Breast epithelium (tissue), 4 donors: ENCODE results near the gene TIAM2. TPM values are rescaled to one million over a fixed set of nuclear protein-coding genes. Genes with fewer than 3 reads are reported as not detected.

Experiments used
- DNase-seq, 2 donors: peaks; one replicate each; pipeline ENCODE4 v3.0.0-alpha.2; 2019; ENCODE audit warnings: low spot score in 2 of 2
- H3K27ac ChIP-seq, 2 donors: fragments of 200-600 bp; sonication (generic) in 1 of 2; one replicate each; pipeline ENCODE4 v1.5.1; 2016 to 2019; ENCODE audit warnings: mild to moderate bottlenecking in 1 of 2
- H3K27me3 ChIP-seq, 2 donors: fragments of 200-600 bp; sonication (generic) in 1 of 2; one replicate each; pipeline versions ENCODE4 v1.5.1 to v1.6.0; 2017 to 2019; ENCODE audit warnings: control low read depth in 1 of 2, mild to moderate bottlenecking in 1 of 2
- H3K36me3 ChIP-seq: fragments of 200-600 bp; one replicate; pipeline ENCODE4 v1.5.1; 2019
- H3K4me1 ChIP-seq, 2 donors: fragments of 200-600 bp; sonication (generic); one replicate each; pipeline ENCODE4 v1.5.1; 2016 to 2019; ENCODE audit warnings: control low read depth in 1 of 2
- H3K4me3 ChIP-seq, 3 donors: fragments of 200-600 bp; sonication (generic); 1 replicate in 2 of 3; 2 replicates in 1 of 3; pipeline ENCODE4 v1.5.1; 2016 to 2019; ENCODE audit warnings: mild to moderate bottlenecking in 3 of 3, moderate library complexity in 2 of 3
- H3K9me3 ChIP-seq, 2 donors: fragments of 200-600 bp; sonication (generic) in 1 of 2; one replicate each; pipeline ENCODE4 v1.5.1; 2016 to 2019; ENCODE audit warnings: control low read depth in 1 of 2
- CTCF ChIP-seq, 3 donors: fragments of 450-650 bp; IDR thresholded peaks; one replicate each; pipeline ENCODE4 v1.5.1; 2016 to 2017; ENCODE audit warnings: antibody characterized with exemption in 3 of 3, mild to moderate bottlenecking in 3 of 3, moderate library complexity in 3 of 3
- POLR2A ChIP-seq: fragments of 450-650 bp; IDR thresholded peaks from one replicate; pipeline ENCODE4 v1.6.1; 2016; ENCODE audit warnings: antibody characterized with exemption, mild to moderate bottlenecking, moderate library complexity
- POLR2AphosphoS5 ChIP-seq, 3 donors: sonication (generic); formaldehyde crosslinking; IDR thresholded peaks; one replicate each; pipeline ENCODE4 v1.6.1; 2017; ENCODE audit warnings: antibody characterized with exemption in 3 of 3
- intact Hi-C: fragments of 100-400 bp; cut with DNase I; formaldehyde crosslinking; loops from one replicate; pipeline ENCODE4 v1.15.1; 2023; ENCODE audit warnings: low total_unique reads
- total RNA-seq, 3 donors: library from RNA; depleted of rRNA; stranded (reverse); fragments of >200 nt; gene quantifications; one replicate each; pipeline ENCODE4 v1.1.0, GENCODE V29; 2016

TIAM2 gene
- total RNA-seq, 3 donors from 2014 or later: 5.8 to 32.3 (median 12.8) TPM

- no peak overlapping the region for H3K27ac ChIP-seq
- H3K9me3 ChIP-seq: no peaks in the 10 kb centered on the region
- no peak for TF ChIP-seq POLR2AphosphoS5 (IDR thresholded peaks at IDR 0.05)
- no peaks in the 10 kb centered on the region for H3K4me1 ChIP-seq
- no peak overlapping the region for H3K4me3 ChIP-seq
- H3K36me3 ChIP-seq: no peaks in the 10 kb centered on the region
- intact Hi-C loops: no loop called here
- no peak for DNase-seq
- H3K27me3 ChIP-seq: no peaks in the 10 kb centered on the region
These were observed 89.5 kb downstream of the TIAM2 start for GRCh38 chr6:155084431-155085123.

GRCh38 chr6:155085582-155086257, 90.6 kb downstream of the TIAM2 start:
- Histone ChIP-seq H3K36me3 (no peaks in the 10 kb centered on the region), H3K4me1 (no peaks in the 10 kb centered on the region), H3K27me3 (no peaks in the 10 kb centered on the region), H3K9me3 (no peaks in the 10 kb centered on the region), H3K4me3 (no peak overlapping the region), H3K27ac (no peak overlapping the region)
- no peak for DNase-seq
- TF ChIP-seq POLR2A: no peak
- no peak for TF ChIP-seq POLR2AphosphoS5 (IDR thresholded peaks at IDR 0.05)
- no peak for TF ChIP-seq CTCF (IDR thresholded peaks at IDR 0.05)
- intact Hi-C loops: no loop called here

DNA sequence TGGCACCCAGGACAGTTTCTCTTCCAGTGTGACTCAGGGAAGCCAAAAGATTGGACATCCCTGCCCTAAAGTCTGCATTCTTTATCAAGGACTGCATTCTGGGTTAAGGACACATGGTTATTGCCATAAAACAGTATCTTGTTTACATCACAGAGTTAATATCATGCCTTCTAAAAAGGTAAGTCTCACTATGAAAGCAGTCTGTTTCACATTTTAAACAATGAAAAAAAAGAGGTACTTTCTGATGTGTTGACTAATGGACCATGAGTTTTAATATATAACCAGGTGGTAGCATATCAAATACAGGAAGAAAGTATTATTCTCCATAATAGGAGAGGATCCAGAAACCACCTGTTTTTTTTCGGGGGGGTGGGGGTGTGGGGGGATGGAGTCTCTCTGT, 93.7 kb downstream of the TIAM2 start:
- Histone ChIP-seq H3K4me1 (no peaks in the 10 kb centered on the region), H3K27ac (no peak overlapping the region), H3K9me3 (no peaks in the 10 kb centered on the region), H3K27me3 (no peaks in the 10 kb centered on the region), H3K36me3 (no peaks in the 10 kb centered on the region), H3K4me3 (no peak overlapping the region)
- TF ChIP-seq POLR2AphosphoS5 (IDR thresholded peaks at IDR 0.05) (no peak), CTCF (IDR thresholded peaks at IDR 0.05) (no peak), POLR2A (no peak)
- intact Hi-C loops: no loop called here
- no peak for DNase-seq

DNA sequence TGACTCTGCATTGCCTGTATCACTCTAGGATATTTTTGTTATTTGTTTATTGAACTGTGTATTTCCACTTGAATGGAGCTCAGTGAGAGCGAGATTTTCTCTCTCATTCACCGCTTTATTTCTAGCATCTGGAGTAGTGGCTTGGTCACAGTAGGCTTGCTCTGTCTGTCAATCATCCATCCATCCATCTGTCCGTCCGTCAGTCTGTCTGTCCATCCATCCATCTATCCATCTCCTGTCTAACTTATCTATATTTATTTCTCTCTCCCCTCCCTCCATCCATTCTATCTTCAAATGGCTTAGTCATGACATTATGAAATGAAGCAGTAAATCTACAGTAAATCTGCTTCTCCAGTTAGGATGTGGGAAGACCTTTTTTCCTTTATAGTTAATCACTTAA, 94.6 kb downstream of the TIAM2 start:
- H3K27ac ChIP-seq: no peak overlapping the region
- H3K36me3 ChIP-seq: no peaks in the 10 kb centered on the region
- H3K4me3 ChIP-seq: no peak overlapping the region
- no peak for DNase-seq
- H3K4me1 ChIP-seq: no peaks in the 10 kb centered on the region
- H3K9me3 ChIP-seq: no peaks in the 10 kb centered on the region
- no peaks in the 10 kb centered on the region for H3K27me3 ChIP-seq
- no peak for TF ChIP-seq POLR2AphosphoS5 (IDR thresholded peaks at IDR 0.05)
- TF ChIP-seq CTCF (IDR thresholded peaks at IDR 0.05): no peak
- intact Hi-C loops: no loop called here

DNA sequence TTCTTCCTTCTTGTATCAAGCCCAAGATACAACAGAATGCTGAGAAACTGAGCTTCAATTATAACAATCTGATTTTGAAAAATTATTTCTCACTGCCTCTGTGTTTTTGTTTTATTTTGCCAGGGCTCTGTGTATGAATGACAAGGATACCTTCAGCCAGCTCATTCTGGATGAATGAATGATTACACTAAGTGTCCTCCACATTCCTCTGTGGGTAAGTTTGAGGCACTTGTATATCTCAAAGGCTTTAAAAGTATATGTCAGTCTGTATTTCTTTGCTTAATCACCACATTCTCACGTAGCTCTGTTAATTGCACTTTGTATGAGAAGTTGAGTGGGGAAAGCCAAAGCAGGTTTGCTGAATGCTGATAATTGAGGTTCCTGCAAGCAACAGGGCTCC, 95.1 kb downstream of the TIAM2 start:
- DNase-seq: no peak
- Histone ChIP-seq H3K9me3 (no peaks in the 10 kb centered on the region), H3K36me3 (no peaks in the 10 kb centered on the region), H3K4me1 (no peaks in the 10 kb centered on the region), H3K4me3 (no peak overlapping the region), H3K27me3 (no peaks in the 10 kb centered on the region), H3K27ac (no peak overlapping the region)
- TF ChIP-seq POLR2A (no peak), POLR2AphosphoS5 (IDR thresholded peaks at IDR 0.05) (no peak), CTCF (IDR thresholded peaks at IDR 0.05) (no peak)
- intact Hi-C loops: no loop called here
